NCI-H460 (cell line): ENCODE measurements around the gene GRPEL1. TPM values are rescaled to one million over a fixed set of nuclear protein-coding genes. Genes with fewer than 3 reads are reported as not detected.
"Not testable (repeated sequence)": the region's sequence is repeated elsewhere in the genome, so short reads cannot be mapped to it uniquely, and the experiment has no call there.

Experiments
- DNase-seq: peaks from one replicate; pipeline ENCODE4 v3.0.0-alpha.2; 2016; ENCODE audit warnings: low read depth; ENCODE audit errors: extremely low read depth
- polyA plus RNA-seq: library from polyadenylated mRNA; depleted of rRNA; stranded (reverse); fragments of >200 nt; gene quantifications from 2 replicates; pipeline ENCODE4 v1.2.3, GENCODE V29; 2014; cell fraction: nucleus; rRNA removed
- total RNA-seq: library from RNA; depleted of rRNA; stranded (reverse); fragments of >200 nt; shearing (Covaris generic); gene quantifications from 2 replicates; pipeline ENCODE4 v1.2.3, GENCODE V29; 2014; rRNA removed

GRPEL1 gene
- total RNA-seq = 45.5 and 50.7 TPM in 2 replicates
- polyA plus RNA-seq = 21.7 and 42.2 TPM in 2 replicates

- peak; percentile 97 for DNase-seq
Measured at GRCh38 chr4:7067452-7068278, at the start of gene GRPEL1. Gene GRPEL1 (minus strand): TSS chr4:7068064. CDS start chr4:7068032, 32 bp downstream.

GRCh38 chr4:7116705-7117104 lies 48.8 kb upstream of the GRPEL1 start:
- DNase-seq = no peak

- no peak for DNase-seq
Measured at GRCh38 chr4:7115557-7116340, 47.9 kb upstream of the GRPEL1 start.

- DNase-seq = no peak
Measured at GRCh38 chr4:7112656-7113055, 44.8 kb upstream of the GRPEL1 start.

GRCh38 chr4:7111441-7111840 lies 43.6 kb upstream of the GRPEL1 start:
- DNase-seq = no peak

- DNase-seq = no peak
Measured at GRCh38 chr4:7110546-7110945, 42.7 kb upstream of the GRPEL1 start.

GRCh38 chr4:7109169-7109568 lies 41.3 kb upstream of the GRPEL1 start:
- no peak for DNase-seq

GRCh38 chr4:7108660-7109059 lies 40.8 kb upstream of the GRPEL1 start:
- no peak for DNase-seq

- no peak for DNase-seq
Measured at GRCh38 chr4:7108046-7108625, 40.3 kb upstream of the GRPEL1 start.

GRCh38 chr4:7107166-7107905 lies 39.5 kb upstream of the GRPEL1 start:
- DNase-seq = no peak

GRCh38 chr4:7105276-7105675 lies 37.4 kb upstream of the GRPEL1 start:
- no peak for DNase-seq

- no peak for DNase-seq
Measured at GRCh38 chr4:7104366-7105031, 36.6 kb upstream of the GRPEL1 start.

- no peak for DNase-seq
Measured at GRCh38 chr4:7103607-7104365, 35.9 kb upstream of the GRPEL1 start.

GRCh38 chr4:7103031-7103606 lies 35.3 kb upstream of the GRPEL1 start:
- peak; percentile 49 for DNase-seq

GRCh38 chr4:7102516-7102909 lies 34.6 kb upstream of the GRPEL1 start:
- DNase-seq = not testable (repeated sequence)

- DNase-seq = peak; percentile 36
Measured at GRCh38 chr4:7101692-7102515, 34.0 kb upstream of the GRPEL1 start.

- DNase-seq = no peak
Measured at GRCh38 chr4:7096236-7096635, 28.4 kb upstream of the GRPEL1 start.

- DNase-seq = no peak
Measured at GRCh38 chr4:7095611-7096155, 27.8 kb upstream of the GRPEL1 start.
